Coronary artery (tissue), 2 donors: ENCODE results near the gene ARHGAP10.
"Not testable (repeated sequence)": the region's sequence is repeated elsewhere in the genome, so short reads cannot be mapped to it uniquely, and the experiment has no call there.

Experiments used
- DNase-seq: peaks from one replicate; pipeline ENCODE4 v3.0.0-alpha.2; 2017; ENCODE audit warnings: low spot score
- H3K27ac ChIP-seq, 2 donors: fragments of 200-600 bp; sonication (generic); one replicate each; pipeline ENCODE4 v1.5.1; 2016 to 2019
- H3K4me3 ChIP-seq: fragments of 200-600 bp; sonication (generic); 2 replicates; pipeline ENCODE4 v1.5.1; 2016; ENCODE audit warnings: mild to moderate bottlenecking, moderate library complexity
- TF ChIP-seq, protein P1 (sequence below): fragments of 200-600 bp; sonication (generic); IDR thresholded peaks from one replicate; pipeline ENCODE4 v1.5.1; 2019; ENCODE audit warnings: antibody characterized with exemption

Gene ARHGAP10

DNA sequence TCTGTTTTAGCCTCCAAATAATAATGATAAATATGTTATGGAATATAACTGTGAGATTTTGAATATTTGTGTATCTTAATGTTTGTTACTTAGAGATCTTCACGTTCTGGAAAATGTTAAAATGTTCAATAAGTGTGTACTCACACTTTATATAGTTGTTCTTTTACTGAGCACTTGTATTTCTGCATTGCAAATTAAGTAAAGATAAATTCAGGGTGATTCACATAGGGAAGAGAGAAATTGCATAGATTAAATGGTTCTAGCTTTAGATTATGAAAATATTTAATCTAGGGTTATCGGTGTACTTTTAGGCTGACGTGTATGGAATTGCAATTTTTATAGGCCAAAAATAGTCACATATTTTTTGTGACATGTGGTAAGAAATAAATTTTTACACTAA lies 148.6 kb downstream of the ARHGAP10 start:
- Histone ChIP-seq H3K4me3 (no peak overlapping the region), H3K27ac (no peak overlapping the region)
- DNase-seq: no peak
- TF ChIP-seq, protein P1, sequence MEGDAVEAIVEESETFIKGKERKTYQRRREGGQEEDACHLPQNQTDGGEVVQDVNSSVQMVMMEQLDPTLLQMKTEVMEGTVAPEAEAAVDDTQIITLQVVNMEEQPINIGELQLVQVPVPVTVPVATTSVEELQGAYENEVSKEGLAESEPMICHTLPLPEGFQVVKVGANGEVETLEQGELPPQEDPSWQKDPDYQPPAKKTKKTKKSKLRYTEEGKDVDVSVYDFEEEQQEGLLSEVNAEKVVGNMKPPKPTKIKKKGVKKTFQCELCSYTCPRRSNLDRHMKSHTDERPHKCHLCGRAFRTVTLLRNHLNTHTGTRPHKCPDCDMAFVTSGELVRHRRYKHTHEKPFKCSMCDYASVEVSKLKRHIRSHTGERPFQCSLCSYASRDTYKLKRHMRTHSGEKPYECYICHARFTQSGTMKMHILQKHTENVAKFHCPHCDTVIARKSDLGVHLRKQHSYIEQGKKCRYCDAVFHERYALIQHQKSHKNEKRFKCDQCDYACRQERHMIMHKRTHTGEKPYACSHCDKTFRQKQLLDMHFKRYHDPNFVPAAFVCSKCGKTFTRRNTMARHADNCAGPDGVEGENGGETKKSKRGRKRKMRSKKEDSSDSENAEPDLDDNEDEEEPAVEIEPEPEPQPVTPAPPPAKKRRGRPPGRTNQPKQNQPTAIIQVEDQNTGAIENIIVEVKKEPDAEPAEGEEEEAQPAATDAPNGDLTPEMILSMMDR: no peak

DNA sequence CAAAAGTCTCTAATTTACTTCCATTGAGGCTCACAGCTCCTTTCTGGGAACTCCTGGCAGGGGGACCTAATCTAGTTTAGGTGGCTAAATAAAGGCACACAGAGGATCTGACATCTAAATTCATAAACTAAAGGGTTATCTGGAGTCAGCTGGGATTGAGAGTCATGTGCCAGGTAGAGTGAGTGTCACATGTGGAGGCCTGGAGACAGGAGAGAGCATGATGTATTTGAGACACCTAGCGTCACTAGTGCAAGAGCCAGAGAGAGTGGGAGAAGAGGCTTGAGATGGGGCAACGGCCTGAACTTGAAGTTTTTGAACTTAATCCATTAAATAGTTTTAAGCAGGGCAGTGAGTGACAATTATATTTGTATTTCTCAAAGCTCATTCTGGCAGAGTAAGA lies 152.6 kb downstream of the ARHGAP10 start:
- TF ChIP-seq, protein P1: no peak
- H3K27ac ChIP-seq: no peak overlapping the region
- H3K4me3 ChIP-seq: no peak overlapping the region
- DNase-seq: no peak

DNA sequence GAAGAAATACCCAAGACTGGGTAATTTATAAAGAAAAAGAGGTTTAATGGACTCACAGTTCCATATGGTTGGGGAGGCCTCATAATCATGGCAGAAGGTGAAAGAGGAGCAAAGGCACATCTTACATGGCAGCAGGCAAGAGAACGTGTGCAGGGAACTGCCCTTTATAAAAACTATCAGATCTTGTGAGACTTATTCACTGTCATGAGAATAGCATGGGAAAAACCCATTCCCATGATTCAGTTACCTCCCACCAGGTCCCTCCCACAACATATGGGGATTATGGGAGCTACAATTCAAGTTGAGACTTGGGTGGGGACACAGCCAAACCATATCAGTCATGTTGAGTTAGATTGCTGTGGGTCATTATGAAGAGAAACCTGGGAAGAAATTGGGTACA lies 153.3 kb downstream of the ARHGAP10 start:
- not testable (repeated sequence) for H3K4me3 ChIP-seq, DNase-seq, H3K27ac ChIP-seq

DNA sequence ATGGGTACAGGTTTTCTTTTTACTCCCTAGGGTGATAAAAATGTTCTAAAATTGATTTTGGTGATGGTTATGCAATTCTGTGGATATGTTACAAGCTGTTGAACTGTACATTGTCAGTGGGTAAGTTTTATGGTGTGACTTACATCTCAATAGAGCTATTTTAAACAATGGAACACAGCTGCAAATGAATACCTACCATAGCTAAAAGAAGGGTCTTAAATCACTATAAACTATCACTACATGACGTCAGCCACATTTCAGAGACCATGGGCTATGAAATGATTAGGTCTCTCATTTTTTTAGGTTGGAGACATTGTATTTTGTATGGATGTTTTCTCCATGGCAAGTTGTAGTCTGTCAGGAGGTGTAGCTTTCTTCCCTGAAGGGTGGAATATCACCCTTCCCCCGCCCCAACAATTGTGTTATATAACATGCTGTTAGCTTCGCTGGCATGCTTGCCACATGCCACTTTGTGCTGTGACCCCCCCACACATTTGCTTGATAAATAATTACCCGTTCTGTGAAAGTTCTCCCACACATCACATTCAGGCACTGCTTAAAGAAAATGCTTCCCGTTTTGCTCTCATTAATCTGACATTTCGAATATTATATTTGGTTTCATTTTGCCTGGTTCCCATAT lies 159.7 kb downstream of the ARHGAP10 start:
- Histone ChIP-seq H3K4me3 (no peak overlapping the region), H3K27ac (no peak overlapping the region)
- TF ChIP-seq, protein P1: no peak
- DNase-seq: no peak

DNA sequence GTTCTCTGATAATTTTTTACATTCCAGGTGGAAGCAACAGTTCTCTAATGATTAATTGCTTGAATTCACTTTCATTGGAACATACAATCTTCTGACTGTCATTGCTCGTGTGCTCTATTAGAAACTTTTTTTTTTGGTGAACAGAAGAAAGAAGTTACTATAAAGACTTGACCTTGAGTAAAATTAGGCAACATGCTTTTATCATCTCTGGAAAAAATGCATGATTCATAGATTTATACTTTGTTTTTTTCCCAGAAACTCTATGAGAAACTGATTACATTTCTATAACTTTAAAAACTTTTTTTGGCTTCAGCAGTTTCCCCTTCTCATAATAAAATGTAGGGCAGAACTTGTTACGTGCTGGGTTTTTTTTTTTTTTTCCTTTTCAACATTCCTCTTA lies 167.6 kb downstream of the ARHGAP10 start:
- H3K4me3 ChIP-seq: no peak overlapping the region
- TF ChIP-seq, protein P1: no peak
- no peak for DNase-seq
- no peak overlapping the region for H3K27ac ChIP-seq

DNA sequence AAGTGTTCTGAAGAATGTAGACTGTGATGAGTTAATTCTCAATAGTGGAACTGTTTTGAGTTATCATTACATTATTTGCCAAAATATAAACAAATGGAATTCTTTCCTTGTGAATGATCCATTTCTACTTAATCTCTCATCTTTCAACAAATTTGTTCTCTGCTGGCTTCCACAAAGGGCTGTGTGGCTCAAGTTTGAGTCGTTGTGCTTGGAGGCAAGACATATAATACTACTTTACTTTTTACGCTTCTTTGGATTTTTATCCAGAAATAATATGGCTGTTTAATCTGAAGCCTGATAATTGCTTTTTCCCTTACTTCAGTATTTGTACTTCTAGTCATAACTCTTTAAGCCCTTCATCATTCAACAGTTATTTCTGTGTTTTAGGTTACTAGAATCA lies 169.5 kb downstream of the ARHGAP10 start:
- no peak overlapping the region for H3K27ac ChIP-seq
- DNase-seq: no peak

DNA sequence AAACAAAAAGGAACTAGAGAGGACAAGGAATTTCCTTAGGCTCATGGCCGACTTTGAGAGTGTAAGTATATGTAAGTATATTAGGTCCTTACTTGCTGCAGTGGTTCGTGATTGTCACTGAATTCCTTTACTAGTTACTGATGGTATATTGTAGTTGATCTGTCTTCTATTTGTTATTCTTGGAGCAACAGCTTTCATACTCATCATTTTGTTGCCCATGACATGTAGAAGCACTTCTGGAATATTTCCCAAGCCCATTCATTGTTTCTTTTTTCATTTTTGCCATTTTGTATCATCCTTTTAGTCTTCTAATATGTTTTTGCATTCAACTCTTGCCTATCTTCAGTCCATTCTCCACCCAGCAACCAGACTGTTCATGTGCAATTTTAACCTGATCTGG lies 170.0 kb downstream of the ARHGAP10 start:
- no peak for DNase-seq
- TF ChIP-seq, protein P1: no peak
- Histone ChIP-seq H3K4me3 (no peak overlapping the region), H3K27ac (no peak overlapping the region)

More for the DNA sequence above, 169.5 kb downstream of the ARHGAP10 start:
- TF ChIP-seq, protein P1: no peak
- no peak overlapping the region for H3K4me3 ChIP-seq
